Breast epithelium (tissue), 3 donors: Measurements from ENCODE around the gene STARD3.
A peak's percentile ranks its signal among the peaks of the same experiment; 100 is the strongest.

Source experiments
- POLR2A ChIP-seq: fragments of 450-650 bp; IDR thresholded peaks from one replicate; pipeline ENCODE4 v1.6.1; 2016; ENCODE audit warnings: antibody characterized with exemption, mild to moderate bottlenecking, moderate library complexity
- POLR2AphosphoS5 ChIP-seq, 3 donors: sonication (generic); formaldehyde crosslinking; IDR thresholded peaks; one replicate each; pipeline ENCODE4 v1.6.1; 2017; ENCODE audit warnings: antibody characterized with exemption in 3 of 3
- TF ChIP-seq, protein P1 (sequence below), 3 donors: fragments of 450-650 bp; IDR thresholded peaks; one replicate each; pipeline ENCODE4 v1.5.1; 2016 to 2017; ENCODE audit warnings: antibody characterized with exemption in 3 of 3, mild to moderate bottlenecking in 3 of 3, moderate library complexity in 3 of 3

GRCh38 chr17:39623356-39623950 is 13.5 kb upstream of the STARD3 start:
- TF ChIP-seq, protein P1, sequence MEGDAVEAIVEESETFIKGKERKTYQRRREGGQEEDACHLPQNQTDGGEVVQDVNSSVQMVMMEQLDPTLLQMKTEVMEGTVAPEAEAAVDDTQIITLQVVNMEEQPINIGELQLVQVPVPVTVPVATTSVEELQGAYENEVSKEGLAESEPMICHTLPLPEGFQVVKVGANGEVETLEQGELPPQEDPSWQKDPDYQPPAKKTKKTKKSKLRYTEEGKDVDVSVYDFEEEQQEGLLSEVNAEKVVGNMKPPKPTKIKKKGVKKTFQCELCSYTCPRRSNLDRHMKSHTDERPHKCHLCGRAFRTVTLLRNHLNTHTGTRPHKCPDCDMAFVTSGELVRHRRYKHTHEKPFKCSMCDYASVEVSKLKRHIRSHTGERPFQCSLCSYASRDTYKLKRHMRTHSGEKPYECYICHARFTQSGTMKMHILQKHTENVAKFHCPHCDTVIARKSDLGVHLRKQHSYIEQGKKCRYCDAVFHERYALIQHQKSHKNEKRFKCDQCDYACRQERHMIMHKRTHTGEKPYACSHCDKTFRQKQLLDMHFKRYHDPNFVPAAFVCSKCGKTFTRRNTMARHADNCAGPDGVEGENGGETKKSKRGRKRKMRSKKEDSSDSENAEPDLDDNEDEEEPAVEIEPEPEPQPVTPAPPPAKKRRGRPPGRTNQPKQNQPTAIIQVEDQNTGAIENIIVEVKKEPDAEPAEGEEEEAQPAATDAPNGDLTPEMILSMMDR (IDR thresholded peaks at IDR 0.05) = peak; percentile 86 to 95 (median 88)
- TF ChIP-seq POLR2A = no peak
- TF ChIP-seq POLR2AphosphoS5 (IDR thresholded peaks at IDR 0.05) = no peak
